H9 (cell line): Measurements from ENCODE around the gene TCFL5. TPM values are rescaled to one million over a fixed set of nuclear protein-coding genes. Genes with fewer than 3 reads are reported as not detected.

Experiments used
- DNase-seq: peaks from one replicate; pipeline ENCODE4 v3.0.0-alpha.2; 2017
- H2AFZ ChIP-seq: one replicate; pipeline ENCODE4 v1.6.1; 2013; ENCODE audit warnings: mild to moderate bottlenecking, low read length, control low read depth, moderate library complexity
- H2AK5ac ChIP-seq: 2 replicates; pipeline ENCODE4 v1.6.1; 2013; ENCODE audit warnings: low read length, control low read depth, mixed read lengths; ENCODE audit not compliant: insufficient read length
- H2BK120ac ChIP-seq: one replicate; pipeline ENCODE4 v1.6.1; 2013; ENCODE audit warnings: low read depth, mild to moderate bottlenecking, low read length, control low read depth, inconsistent platforms; ENCODE audit not compliant: poor library complexity, severe bottlenecking
- H2BK12ac ChIP-seq: 2 replicates; pipeline ENCODE4 v1.6.1; 2013; ENCODE audit warnings: low read length, control low read depth, mixed read lengths, low read depth; ENCODE audit not compliant: insufficient read length
- H2BK15ac ChIP-seq: 2 replicates; pipeline ENCODE4 v1.6.1; 2013; ENCODE audit warnings: low read depth, low read length, control low read depth
- H2BK20ac ChIP-seq: one replicate; pipeline ENCODE4 v1.6.1; 2013; ENCODE audit warnings: low read depth, mild to moderate bottlenecking, low read length, control low read depth, inconsistent platforms; ENCODE audit not compliant: poor library complexity, severe bottlenecking
- H2BK5ac ChIP-seq: 2 replicates; pipeline ENCODE4 v1.6.1; 2013; ENCODE audit warnings: low read length, control low read depth, mixed read lengths; ENCODE audit not compliant: insufficient read length
- H3K14ac ChIP-seq: 2 replicates; pipeline ENCODE4 v1.6.1; 2013; ENCODE audit warnings: low read length, control low read depth; ENCODE audit not compliant: insufficient read depth
- H3K18ac ChIP-seq: 2 replicates; pipeline ENCODE4 v1.6.1; 2013; ENCODE audit warnings: low read depth, mild to moderate bottlenecking, mixed read lengths, low read length, control low read depth; ENCODE audit not compliant: insufficient read length
- H3K23ac ChIP-seq: 2 replicates; pipeline ENCODE4 v1.6.1; 2013; ENCODE audit warnings: low read length, control low read depth, mixed read lengths, low read depth; ENCODE audit not compliant: insufficient read length
- H3K23me2 ChIP-seq: 2 replicates; pipeline ENCODE4 v1.6.1; 2013; ENCODE audit warnings: low read depth, mild to moderate bottlenecking, mixed read lengths, low read length, control low read depth; ENCODE audit not compliant: insufficient read length, poor library complexity, severe bottlenecking
- H3K27ac ChIP-seq: 2 replicates; pipeline ENCODE4 v1.5.1; 2013; ENCODE audit warnings: low read length, control low read depth, mixed read lengths, low read depth; ENCODE audit not compliant: insufficient read length
- H3K27me3 ChIP-seq: 2 replicates; pipeline ENCODE4 v1.6.1; 2013; ENCODE audit warnings: low read length, control low read depth, inconsistent platforms; ENCODE audit not compliant: insufficient read depth
- H3K4ac ChIP-seq: 2 replicates; pipeline ENCODE4 v1.6.1; 2013; ENCODE audit warnings: low read depth, mild to moderate bottlenecking, control low read depth, inconsistent platforms, low read length, moderate library complexity
- H3K4me1 ChIP-seq: 2 replicates; pipeline ENCODE4 v1.6.1; 2013; ENCODE audit warnings: low read length, control low read depth, inconsistent platforms; ENCODE audit not compliant: insufficient read depth
- H3K4me2 ChIP-seq: 2 replicates; pipeline ENCODE4 v1.6.1; 2013; ENCODE audit warnings: low read length, control low read depth, mixed read lengths; ENCODE audit not compliant: insufficient read length, insufficient read depth
- H3K56ac ChIP-seq: 2 replicates; pipeline ENCODE4 v1.6.1; 2013; ENCODE audit warnings: low read depth, mild to moderate bottlenecking, mixed read lengths, low read length, control low read depth; ENCODE audit not compliant: insufficient read length
- H3K79me1 ChIP-seq: 2 replicates; pipeline ENCODE4 v1.6.1; 2013; ENCODE audit warnings: low read depth, mild to moderate bottlenecking, moderate library complexity, low read length, control low read depth, inconsistent platforms; ENCODE audit not compliant: insufficient read depth, poor library complexity, severe bottlenecking
- H3K79me2 ChIP-seq: 2 replicates; pipeline ENCODE4 v1.6.1; 2013; ENCODE audit warnings: low read length, control low read depth, inconsistent platforms; ENCODE audit not compliant: insufficient read depth
- H3K9ac ChIP-seq: 2 replicates; pipeline ENCODE4 v1.6.1; 2013; ENCODE audit warnings: low read length, control low read depth, mixed read lengths; ENCODE audit not compliant: insufficient read length; ENCODE audit errors: extremely low read depth
- H3K9me3 ChIP-seq: one replicate; pipeline ENCODE4 v1.6.1; 2013; ENCODE audit warnings: low read depth, low read length, inconsistent platforms; ENCODE audit not compliant: control insufficient read depth
- H3T11ph ChIP-seq: one replicate; pipeline ENCODE4 v1.6.1; 2013; ENCODE audit warnings: mild to moderate bottlenecking, low read length, control low read depth, inconsistent platforms
- H4K20me1 ChIP-seq: one replicate; pipeline ENCODE4 v1.6.1; 2013; ENCODE audit not compliant: control insufficient read depth, insufficient read length, insufficient read depth
- H4K5ac ChIP-seq: 2 replicates; pipeline ENCODE4 v1.6.1; 2013; ENCODE audit warnings: low read depth, mild to moderate bottlenecking, mixed read lengths, low read length, control low read depth; ENCODE audit not compliant: insufficient read length
- H4K8ac ChIP-seq: replicated peaks from 2 replicates; pipeline ENCODE4 v1.6.1; 2013; ENCODE audit warnings: low read length, control low read depth, mixed read lengths, low read depth; ENCODE audit not compliant: insufficient read length
- H4K91ac ChIP-seq: 2 replicates; pipeline ENCODE4 v1.6.1; 2013; ENCODE audit warnings: low read depth, mild to moderate bottlenecking, moderate library complexity, mixed read lengths, low read length, control low read depth; ENCODE audit not compliant: insufficient read length
- H3K27ac Mint-ChIP-seq, 3 experiments: 2 replicates in 2 of 3; 3 replicates in 1 of 3; pipeline ENCODE4 v1.8.0; 2020 to 2021; ENCODE audit warnings: mixed read lengths in 3 of 3, mild to moderate bottlenecking in 1 of 3, moderate library complexity in 1 of 3
- H3K27me3 Mint-ChIP-seq: 2 replicates; pipeline ENCODE4 v1.8.0; 2021; ENCODE audit warnings: low read depth, mild to moderate bottlenecking, moderate library complexity, mixed read lengths
- H3K36me3 Mint-ChIP-seq, 3 experiments: 2 replicates in 2 of 3; 3 replicates in 1 of 3; pipeline ENCODE4 v1.8.0; 2020 to 2021; ENCODE audit warnings: low read depth in 3 of 3, mixed read lengths in 3 of 3; ENCODE audit not compliant: insufficient read depth in 1 of 3
- H3K4me1 Mint-ChIP-seq, 2 experiments: 2 replicates each; pipeline ENCODE4 v1.8.0; 2020; ENCODE audit warnings: mixed read lengths in 2 of 2
- H3K4me3 Mint-ChIP-seq, 2 experiments: 2 replicates in 1 of 2; 3 replicates in 1 of 2; pipeline ENCODE4 v1.8.0; 2020 to 2021; ENCODE audit warnings: mild to moderate bottlenecking in 2 of 2, mixed read lengths in 2 of 2, moderate library complexity in 1 of 2
- H3K9me3 Mint-ChIP-seq, 2 experiments: 2 replicates in 1 of 2; 3 replicates in 1 of 2; pipeline ENCODE4 v1.8.0; 2020; ENCODE audit warnings: mild to moderate bottlenecking in 2 of 2, mixed read lengths in 2 of 2, moderate library complexity in 1 of 2
- CTCF ChIP-seq: fragments of 200-600 bp; sonication (generic); conservative IDR thresholded peaks from 3 replicates; pipeline ENCODE4 v1.8.0; 2021; ENCODE audit warnings: antibody characterized with exemption, mild to moderate bottlenecking
- WGBS: extraction: QIAGEN DNeasy Blood & Tissue Kit; methylation state at CpG from one replicate; pipeline ENCODE4 v1.1.7; 2013; ENCODE audit warnings: missing lambda C conversion rate, low lambda C conversion rate, mixed read lengths; ENCODE audit not compliant: insufficient read length; ENCODE audit errors: extremely low coverage; 5-methylcytosine and 5-hydroxymethylcytosine counted together
- total RNA-seq: library from RNA; stranded (reverse); gene quantifications from 2 replicates; pipeline ENCODE4 v1.2.1, GENCODE V29; 2021

Gene TCFL5
- total RNA-seq, 1 experiment from 2014 or later: 16.4 TPM

- no peaks in the 10 kb centered on the region for H3K27me3 ChIP-seq
- Mint-ChIP-seq H3K27ac (peak overlapping the region; percentile 16 to 81 (median 57); a peak in 4 of 7 replicates), H3K9me3 (no peaks in the 10 kb centered on the region), H3K4me1 (peaks cover 11 to 13% of the 10 kb centered on the region in 2 experiments), H3K4me3 (no peak overlapping the region), H3K36me3 (peaks cover 62 to 80% (median 77%) of the 10 kb centered on the region in 3 experiments), H3K27me3 (no peaks in the 10 kb centered on the region)
- no peak overlapping the region for H2AK5ac ChIP-seq
- H3K56ac ChIP-seq: no peak overlapping the region
- no peak overlapping the region for H3K14ac ChIP-seq
- H4K91ac ChIP-seq: no peak overlapping the region
- H3K4me1 ChIP-seq: no peaks in the 10 kb centered on the region; the same call in 1 of the 2 replicates
- no peak overlapping the region for H2BK120ac ChIP-seq
- no peak overlapping the region for H2AFZ ChIP-seq
- no peaks in the 10 kb centered on the region for H3K9me3 ChIP-seq
- H3T11ph ChIP-seq: no peak overlapping the region
- no peak overlapping the region for H2BK5ac ChIP-seq
- TF ChIP-seq CTCF: no peak
- H3K27ac ChIP-seq: no peak overlapping the region
- no peak overlapping the region for H2BK12ac ChIP-seq
- H4K20me1 ChIP-seq: peaks cover 2% of the 10 kb centered on the region
- H3K4me2 ChIP-seq: no peak overlapping the region
- H3K18ac ChIP-seq: no peak overlapping the region
- no peak overlapping the region for H4K5ac ChIP-seq
- H3K23ac ChIP-seq: no peak overlapping the region
- peaks cover 26% of the 10 kb centered on the region for H3K79me1 ChIP-seq
- no CpG with 5 or more reads among the region's 11 CpGs for WGBS
- peaks cover 49% of the 10 kb centered on the region; the same call in 1 of the 2 replicates for H3K79me2 ChIP-seq
- no peak overlapping the region for H4K8ac ChIP-seq
- H2BK20ac ChIP-seq: no peak overlapping the region
- DNase-seq: no peak
- no peak overlapping the region for H3K4ac ChIP-seq
- H2BK15ac ChIP-seq: no peak overlapping the region
- no peaks in the 10 kb centered on the region for H3K23me2 ChIP-seq
- no peak overlapping the region for H3K9ac ChIP-seq
Observed at GRCh38 chr20:62910217-62910766, 48.7 kb upstream of the TCFL5 start.
